ENCODE results near the gene ACP3.

Gene ACP3

DNA sequence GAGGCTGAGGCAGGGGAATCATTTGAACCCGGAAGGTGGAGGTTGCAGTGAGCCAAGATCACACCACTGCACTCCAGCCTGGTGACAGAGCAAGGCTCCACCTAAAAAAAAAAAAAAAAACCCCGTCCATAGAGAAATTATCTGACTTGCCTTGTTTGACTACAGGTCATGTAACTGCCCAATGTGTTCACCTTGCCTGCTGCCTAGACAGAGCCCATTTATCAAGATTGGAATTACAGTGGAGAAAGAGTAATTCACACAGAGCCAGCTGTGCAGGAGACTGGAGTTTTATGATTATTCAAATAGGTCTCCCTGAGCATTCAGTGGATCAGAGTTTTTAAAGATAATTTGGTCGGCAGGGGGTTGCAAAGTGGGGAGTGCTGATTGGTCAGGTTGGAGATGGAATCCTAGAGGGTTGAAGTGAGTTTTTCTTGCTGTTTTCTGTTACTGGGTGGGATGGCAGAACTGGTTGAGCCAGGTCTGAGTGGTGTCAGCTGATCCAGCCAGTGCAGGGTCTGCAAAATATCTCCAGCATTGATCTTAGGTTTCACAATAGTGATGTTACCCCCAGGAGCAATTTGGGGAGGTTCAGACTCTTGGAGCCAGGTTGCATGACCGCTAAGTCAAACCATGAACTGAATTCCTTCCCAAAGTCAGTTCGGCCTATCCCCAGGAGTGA lies 40.8 kb upstream of the ACP3 start:
- Histone ChIP-seq H3K36me3 (replicated peaks; ENCODE audit: insufficient read depth, low read length) (no peaks in the 10 kb centered on the region), H3K9ac (ENCODE audit: low read length) (no peak overlapping the region), H3K4me1 (ENCODE audit: low read length) (no peaks in the 10 kb centered on the region), H3K4me2 (ENCODE audit: low read depth, low read length) (no peak overlapping the region), H3F3A (ENCODE audit: insufficient read depth, low read length) (no peaks in the 10 kb centered on the region), H3K4me3 (ENCODE audit: low read length) (no peak overlapping the region), H2AFZ (ENCODE audit: low read length) (no peak overlapping the region), H3K27me3 (replicated peaks; ENCODE audit: insufficient read depth, low read length) (no peaks in the 10 kb centered on the region), H3K79me2 (ENCODE audit: low read length) (no peaks in the 10 kb centered on the region), H3K9me2 (replicated peaks; ENCODE audit: insufficient read depth, low read length) (no peaks in the 10 kb centered on the region), H4K20me1 (ENCODE audit: insufficient read depth, low read length) (no peaks in the 10 kb centered on the region), H3K9me3 (replicated peaks; ENCODE audit: insufficient read depth, low read length) (no peaks in the 10 kb centered on the region), H3K27ac (ENCODE audit: low read length) (no peak overlapping the region)
- no peak for DNase-seq
- TF ChIP-seq EZH2 (optimal IDR thresholded peaks at IDR 0.05; ENCODE audit: low read depth, low read length) = no peak
- TF ChIP-seq, protein P1, sequence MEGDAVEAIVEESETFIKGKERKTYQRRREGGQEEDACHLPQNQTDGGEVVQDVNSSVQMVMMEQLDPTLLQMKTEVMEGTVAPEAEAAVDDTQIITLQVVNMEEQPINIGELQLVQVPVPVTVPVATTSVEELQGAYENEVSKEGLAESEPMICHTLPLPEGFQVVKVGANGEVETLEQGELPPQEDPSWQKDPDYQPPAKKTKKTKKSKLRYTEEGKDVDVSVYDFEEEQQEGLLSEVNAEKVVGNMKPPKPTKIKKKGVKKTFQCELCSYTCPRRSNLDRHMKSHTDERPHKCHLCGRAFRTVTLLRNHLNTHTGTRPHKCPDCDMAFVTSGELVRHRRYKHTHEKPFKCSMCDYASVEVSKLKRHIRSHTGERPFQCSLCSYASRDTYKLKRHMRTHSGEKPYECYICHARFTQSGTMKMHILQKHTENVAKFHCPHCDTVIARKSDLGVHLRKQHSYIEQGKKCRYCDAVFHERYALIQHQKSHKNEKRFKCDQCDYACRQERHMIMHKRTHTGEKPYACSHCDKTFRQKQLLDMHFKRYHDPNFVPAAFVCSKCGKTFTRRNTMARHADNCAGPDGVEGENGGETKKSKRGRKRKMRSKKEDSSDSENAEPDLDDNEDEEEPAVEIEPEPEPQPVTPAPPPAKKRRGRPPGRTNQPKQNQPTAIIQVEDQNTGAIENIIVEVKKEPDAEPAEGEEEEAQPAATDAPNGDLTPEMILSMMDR (IDR thresholded peaks at IDR 0.05; ENCODE audit: low read length) = no peak
- TF ChIP-seq EZH2phosphoT487 (IDR thresholded peaks at IDR 0.05; ENCODE audit: low read length) = no peak

DNA sequence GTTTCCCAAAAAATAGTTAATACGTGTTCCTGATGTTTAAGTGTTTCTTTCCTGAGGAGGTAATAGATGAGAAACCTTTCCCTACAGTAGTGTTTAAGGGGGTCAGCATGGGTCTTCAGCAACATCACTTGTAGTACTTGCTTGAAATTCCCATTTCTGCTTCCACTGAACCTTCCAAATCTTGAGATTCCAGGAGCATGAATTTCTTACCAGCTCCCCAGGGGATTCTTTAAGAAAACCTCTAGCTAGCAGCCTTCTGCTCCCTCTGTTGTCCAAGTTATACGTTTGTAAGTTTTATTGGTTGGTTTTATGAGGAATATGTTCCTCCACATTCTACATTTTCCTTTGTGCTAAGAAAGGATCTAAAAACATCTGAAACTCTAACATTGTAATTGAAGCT lies 38.2 kb upstream of the ACP3 start:
- H3K79me2 ChIP-seq (ENCODE audit: low read length) = no peaks in the 10 kb centered on the region
- no peak overlapping the region for H3K4me3 ChIP-seq (ENCODE audit: low read length)
- peaks cover 4% of the 10 kb centered on the region; the same call in 1 of the 2 replicates for H3K4me1 ChIP-seq (ENCODE audit: low read length)
- no peaks in the 10 kb centered on the region for H3F3A ChIP-seq (ENCODE audit: insufficient read depth, low read length)
- no peak for TF ChIP-seq EZH2 (optimal IDR thresholded peaks at IDR 0.05; ENCODE audit: low read depth, low read length)
- TF ChIP-seq, protein P1 (IDR thresholded peaks at IDR 0.05; ENCODE audit: low read length) = no peak
- no peak for TF ChIP-seq EZH2phosphoT487 (IDR thresholded peaks at IDR 0.05; ENCODE audit: low read length)
- H3K36me3 ChIP-seq (replicated peaks; ENCODE audit: insufficient read depth, low read length) = no peaks in the 10 kb centered on the region
- H2AFZ ChIP-seq (ENCODE audit: low read length) = no peak overlapping the region
- no peaks in the 10 kb centered on the region for H3K9me3 ChIP-seq (replicated peaks; ENCODE audit: insufficient read depth, low read length)
- no peaks in the 10 kb centered on the region for H4K20me1 ChIP-seq (ENCODE audit: insufficient read depth, low read length)
- H3K4me2 ChIP-seq (ENCODE audit: low read depth, low read length) = no peak overlapping the region
- no peak overlapping the region for H3K9ac ChIP-seq (ENCODE audit: low read length)
- no peaks in the 10 kb centered on the region for H3K9me2 ChIP-seq (replicated peaks; ENCODE audit: insufficient read depth, low read length)
- no peaks in the 10 kb centered on the region for H3K27me3 ChIP-seq (replicated peaks; ENCODE audit: insufficient read depth, low read length)
- DNase-seq = no peak
- H3K27ac ChIP-seq (ENCODE audit: low read length) = no peak overlapping the region

DNA sequence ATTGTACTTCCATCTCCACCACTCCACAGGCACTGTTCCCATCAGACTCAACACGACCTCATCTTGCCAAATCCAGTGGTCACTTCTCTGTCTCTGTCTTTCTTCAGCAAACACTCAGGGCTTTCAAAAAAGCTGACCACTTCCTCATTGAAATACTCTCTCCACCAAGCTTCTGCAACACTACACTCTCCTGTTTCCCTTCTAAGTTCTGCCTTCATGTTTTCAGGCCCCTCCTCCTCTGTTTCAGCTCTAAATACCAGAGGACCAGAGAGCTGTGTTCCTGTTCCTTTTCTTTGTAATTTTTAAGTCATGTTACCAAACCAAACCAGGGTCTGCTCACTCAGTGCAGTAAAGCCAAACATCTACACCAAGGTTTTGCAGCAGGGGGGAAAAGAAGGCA lies 33.8 kb upstream of the ACP3 start:
- no peaks in the 10 kb centered on the region for H3K27me3 ChIP-seq (replicated peaks; ENCODE audit: insufficient read depth, low read length)
- H3K27ac ChIP-seq (ENCODE audit: low read length) = no peak overlapping the region
- peak overlapping the region; percentile 22; the same call in 1 of the 2 replicates for H2AFZ ChIP-seq (ENCODE audit: low read length)
- H3K79me2 ChIP-seq (ENCODE audit: low read length) = no peaks in the 10 kb centered on the region
- no peaks in the 10 kb centered on the region for H3K9me3 ChIP-seq (replicated peaks; ENCODE audit: insufficient read depth, low read length)
- peaks cover 4% of the 10 kb centered on the region; the same call in 1 of the 2 replicates for H3K4me1 ChIP-seq (ENCODE audit: low read length)
- no peak overlapping the region for H3K4me2 ChIP-seq (ENCODE audit: low read depth, low read length)
- H3K9ac ChIP-seq (ENCODE audit: low read length) = no peak overlapping the region
- TF ChIP-seq EZH2phosphoT487 (IDR thresholded peaks at IDR 0.05; ENCODE audit: low read length) (no peak), EZH2 (optimal IDR thresholded peaks at IDR 0.05; ENCODE audit: low read depth, low read length) (no peak)
- TF ChIP-seq, protein P1 (IDR thresholded peaks at IDR 0.05; ENCODE audit: low read length) = no peak
- H3K9me2 ChIP-seq (replicated peaks; ENCODE audit: insufficient read depth, low read length) = no peaks in the 10 kb centered on the region
- peak; percentile 15 for DNase-seq
- H3K4me3 ChIP-seq (ENCODE audit: low read length) = no peak overlapping the region
- no peaks in the 10 kb centered on the region for H3F3A ChIP-seq (ENCODE audit: insufficient read depth, low read length)
- no peaks in the 10 kb centered on the region for H4K20me1 ChIP-seq (ENCODE audit: insufficient read depth, low read length)
- H3K36me3 ChIP-seq (replicated peaks; ENCODE audit: insufficient read depth, low read length) = no peaks in the 10 kb centered on the region

All from MM.1S (cell line).